ENCODE results near the gene NPAS3.

DNA sequence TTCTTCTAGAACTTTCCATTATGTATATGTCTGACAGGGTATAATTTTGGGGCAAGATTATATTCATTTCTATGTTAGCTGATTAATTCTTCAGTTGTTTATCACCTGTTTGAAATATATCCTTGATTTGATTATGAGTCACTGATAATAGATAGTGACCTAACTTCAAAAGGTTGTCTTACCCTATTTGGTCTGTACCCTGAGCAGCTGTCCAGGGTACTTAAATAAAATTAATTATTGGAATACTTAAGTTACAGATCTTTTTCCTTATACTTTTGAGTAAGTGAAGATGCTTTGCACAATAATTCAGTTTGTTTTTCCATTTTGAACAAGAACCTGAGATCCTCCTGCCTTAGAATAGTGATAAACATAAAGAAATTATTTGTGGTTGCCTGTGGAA, 13.2 kb upstream of the NPAS3 start:
- TF ChIP-seq EZH2 (IDR thresholded peaks at IDR 0.05) (no peak), CTCF (IDR thresholded peaks at IDR 0.05) (no peak)
